ENCODE measurements around the gene DYRK1B. TPM values are rescaled to one million over a fixed set of nuclear protein-coding genes. Genes with fewer than 3 reads are reported as not detected.

The DYRK1B gene
- total RNA-seq, 3 donors from 2014 or later: 2.8 to 3.2 (median 2.8) TPM

GRCh38 chr19:39830406-39830805, 3.6 kb downstream of the DYRK1B start:
- H3K4me1 Mint-ChIP-seq (ENCODE audit: low read depth): peaks cover 39% of the 10 kb centered on the region
- peaks cover 36% of the 10 kb centered on the region for H3K36me3 Mint-ChIP-seq (ENCODE audit: insufficient read depth)
- H3K27me3 Mint-ChIP-seq (ENCODE audit: low read depth): no peaks in the 10 kb centered on the region
- no peak overlapping the region for H3K4me3 Mint-ChIP-seq
- DNase-seq (no peak), ATAC-seq (no peak)
- no peaks in the 10 kb centered on the region for H3K9me3 Mint-ChIP-seq

- Mint-ChIP-seq H3K4me1 (ENCODE audit: low read depth) (peaks cover 39% of the 10 kb centered on the region), H3K4me3 (no peak overlapping the region), H3K36me3 (ENCODE audit: insufficient read depth) (peaks cover 35% of the 10 kb centered on the region), H3K27me3 (ENCODE audit: low read depth) (no peaks in the 10 kb centered on the region), H3K9me3 (no peaks in the 10 kb centered on the region)
- ATAC-seq (no peak), DNase-seq (no peak)
Measured at GRCh38 chr19:39829702-39830275, 4.2 kb downstream of the DYRK1B start.

- H3K27me3 Mint-ChIP-seq (ENCODE audit: low read depth): no peaks in the 10 kb centered on the region
- ATAC-seq: no peak
- DNase-seq: no peak
- peaks cover 33% of the 10 kb centered on the region for H3K4me1 Mint-ChIP-seq (ENCODE audit: low read depth)
- H3K36me3 Mint-ChIP-seq (ENCODE audit: insufficient read depth): peaks cover 27% of the 10 kb centered on the region
- H3K9me3 Mint-ChIP-seq: no peaks in the 10 kb centered on the region
- peak overlapping the region; percentile 48 for H3K4me3 Mint-ChIP-seq
Measured at GRCh38 chr19:39828654-39829032, 5.3 kb downstream of the DYRK1B start.

- H3K4me1 Mint-ChIP-seq (ENCODE audit: low read depth): peaks cover 33% of the 10 kb centered on the region
- peak overlapping the region; percentile 48 for H3K4me3 Mint-ChIP-seq
- peaks cover 27% of the 10 kb centered on the region for H3K36me3 Mint-ChIP-seq (ENCODE audit: insufficient read depth)
- no peaks in the 10 kb centered on the region for H3K9me3 Mint-ChIP-seq
- ATAC-seq: no peak
- H3K27me3 Mint-ChIP-seq (ENCODE audit: low read depth): no peaks in the 10 kb centered on the region
- no peak for DNase-seq
Measured at GRCh38 chr19:39828015-39828653, 5.8 kb downstream of the DYRK1B start.

- no peak for DNase-seq
- H3K36me3 Mint-ChIP-seq (ENCODE audit: insufficient read depth): peaks cover 27% of the 10 kb centered on the region
- H3K4me3 Mint-ChIP-seq: no peak overlapping the region
- H3K4me1 Mint-ChIP-seq (ENCODE audit: low read depth): peaks cover 24% of the 10 kb centered on the region
- ATAC-seq: no peak
- no peaks in the 10 kb centered on the region for H3K9me3 Mint-ChIP-seq
- H3K27me3 Mint-ChIP-seq (ENCODE audit: low read depth): no peaks in the 10 kb centered on the region
Measured at GRCh38 chr19:39827216-39827615, 6.7 kb downstream of the DYRK1B start.

- no peaks in the 10 kb centered on the region for H3K9me3 Mint-ChIP-seq
- DNase-seq: no peak
- H3K27me3 Mint-ChIP-seq (ENCODE audit: low read depth): no peaks in the 10 kb centered on the region
- ATAC-seq: no peak
- H3K4me1 Mint-ChIP-seq (ENCODE audit: low read depth): peaks cover 19% of the 10 kb centered on the region
- no peak overlapping the region for H3K4me3 Mint-ChIP-seq
- H3K36me3 Mint-ChIP-seq (ENCODE audit: insufficient read depth): peaks cover 27% of the 10 kb centered on the region
Measured at GRCh38 chr19:39826311-39826945, 7.5 kb downstream of the DYRK1B start.

GRCh38 chr19:39825531-39826076, 8.4 kb downstream of the DYRK1B start:
- H3K4me3 Mint-ChIP-seq: no peak overlapping the region

GRCh38 chr19:39825093-39825463, 8.9 kb downstream of the DYRK1B start:
- DNase-seq (no peak), ATAC-seq (no peak)
- Mint-ChIP-seq H3K9me3 (peaks cover 2% of the 10 kb centered on the region), H3K27me3 (ENCODE audit: low read depth) (no peaks in the 10 kb centered on the region), H3K36me3 (ENCODE audit: insufficient read depth) (peaks cover 18% of the 10 kb centered on the region), H3K4me1 (ENCODE audit: low read depth) (peaks cover 17% of the 10 kb centered on the region), H3K4me3 (no peak overlapping the region)

More at GRCh38 chr19:39825531-39826076, 8.4 kb downstream of the DYRK1B start:
- Mint-ChIP-seq H3K36me3 (ENCODE audit: insufficient read depth) (peaks cover 22% of the 10 kb centered on the region), H3K27me3 (ENCODE audit: low read depth) (no peaks in the 10 kb centered on the region), H3K4me1 (ENCODE audit: low read depth) (peaks cover 16% of the 10 kb centered on the region), H3K9me3 (peaks cover 2% of the 10 kb centered on the region)
- DNase-seq: no peak
- no peak for ATAC-seq

GRCh38 chr19:39824143-39825092, 9.5 kb downstream of the DYRK1B start:
- H3K9me3 Mint-ChIP-seq: peaks cover 2% of the 10 kb centered on the region
- DNase-seq (peak; percentile 78), ATAC-seq (peak; percentile 99 to 100)
- H3K27me3 Mint-ChIP-seq (ENCODE audit: low read depth): no peaks in the 10 kb centered on the region
- H3K36me3 Mint-ChIP-seq (ENCODE audit: insufficient read depth): peaks cover 19% of the 10 kb centered on the region
- peaks cover 17% of the 10 kb centered on the region for H3K4me1 Mint-ChIP-seq (ENCODE audit: low read depth)
- no peak overlapping the region for H3K4me3 Mint-ChIP-seq

- H3K9me3 Mint-ChIP-seq: peaks cover 2% of the 10 kb centered on the region
- peaks cover 18% of the 10 kb centered on the region for H3K4me1 Mint-ChIP-seq (ENCODE audit: low read depth)
- no peak overlapping the region for H3K4me3 Mint-ChIP-seq
- ATAC-seq (no peak), DNase-seq (no peak)
- no peaks in the 10 kb centered on the region for H3K27me3 Mint-ChIP-seq (ENCODE audit: low read depth)
- peaks cover 20% of the 10 kb centered on the region for H3K36me3 Mint-ChIP-seq (ENCODE audit: insufficient read depth)
Measured at GRCh38 chr19:39823686-39824085, 10.3 kb downstream of the DYRK1B start.

- DNase-seq: no peak
Measured at GRCh38 chr19:39820696-39821095, 13.3 kb downstream of the DYRK1B start.

GRCh38 chr19:39819786-39820185, 14.2 kb downstream of the DYRK1B start:
- ATAC-seq: no peak
- no peaks in the 10 kb centered on the region for H3K27me3 Mint-ChIP-seq (ENCODE audit: low read depth)
- H3K4me1 Mint-ChIP-seq (ENCODE audit: low read depth): peaks cover 9% of the 10 kb centered on the region
- DNase-seq: no peak
- H3K4me3 Mint-ChIP-seq: no peak overlapping the region
- peaks cover 23% of the 10 kb centered on the region for H3K36me3 Mint-ChIP-seq (ENCODE audit: insufficient read depth)
- peaks cover 2% of the 10 kb centered on the region for H3K9me3 Mint-ChIP-seq

More at GRCh38 chr19:39820696-39821095, 13.3 kb downstream of the DYRK1B start:
- ATAC-seq: no peak
- Mint-ChIP-seq H3K36me3 (ENCODE audit: insufficient read depth) (peaks cover 23% of the 10 kb centered on the region), H3K4me3 (no peak overlapping the region), H3K9me3 (peaks cover 2% of the 10 kb centered on the region), H3K27me3 (ENCODE audit: low read depth) (no peaks in the 10 kb centered on the region), H3K4me1 (ENCODE audit: low read depth) (peaks cover 9% of the 10 kb centered on the region)

- DNase-seq (no peak), ATAC-seq (no peak)
- Mint-ChIP-seq H3K27me3 (ENCODE audit: low read depth) (no peaks in the 10 kb centered on the region), H3K36me3 (ENCODE audit: insufficient read depth) (peaks cover 23% of the 10 kb centered on the region), H3K4me1 (ENCODE audit: low read depth) (peaks cover 9% of the 10 kb centered on the region), H3K9me3 (peaks cover 2% of the 10 kb centered on the region), H3K4me3 (no peak overlapping the region)
Measured at GRCh38 chr19:39818626-39819097, 15.3 kb downstream of the DYRK1B start.
